ENCODE results near the gene DHRSX. TPM values are rescaled to one million over a fixed set of nuclear protein-coding genes. Genes with fewer than 3 reads are reported as not detected.

Gene DHRSX
- total RNA-seq, 6 donors from 2014 or later: 18.2 to 34.8 (median 21.2) TPM

- ATAC-seq (ENCODE audit: low FRiP score in 2 of 2) (no peak), DNase-seq (no peak)
- Histone ChIP-seq H3K4me3 (no peak overlapping the region), H3K36me3 (no peaks in the 10 kb centered on the region), H3K27ac (no peak overlapping the region), H3K9me3 (no peaks in the 10 kb centered on the region), H3K27me3 (no peaks in the 10 kb centered on the region), H3K4me1 (no peaks in the 10 kb centered on the region)
- TF ChIP-seq POLR2A (IDR thresholded peaks at IDR 0.05) (no peak), POLR2AphosphoS5 (IDR thresholded peaks at IDR 0.05) (no peak)
- 48 to 63% methylated on average over 2 of the region's 2 CpGs for WGBS, 2 donors
Measured at GRCh38 chrX:2330487-2330886, 170.3 kb downstream of the DHRSX start.

- H3K4me1 ChIP-seq: no peaks in the 10 kb centered on the region
- no peak overlapping the region for H3K27ac ChIP-seq
- TF ChIP-seq EP300 (IDR thresholded peaks at IDR 0.05) (no peak), CTCF (IDR thresholded peaks at IDR 0.05) (no peak), POLR2A (IDR thresholded peaks at IDR 0.05) (no peak), POLR2AphosphoS5 (IDR thresholded peaks at IDR 0.05) (no peak)
- ATAC-seq (ENCODE audit: low FRiP score in 2 of 2) (no peak), DNase-seq (no peak)
- H3K9me3 ChIP-seq: no peaks in the 10 kb centered on the region
- H3K4me3 ChIP-seq: no peak overlapping the region
- H3K27me3 ChIP-seq: no peaks in the 10 kb centered on the region
- H3K36me3 ChIP-seq: no peaks in the 10 kb centered on the region
- WGBS, 2 donors: 95 to 100% methylated on average over 5 of the region's 5 CpGs
Measured at GRCh38 chrX:2327423-2327822, 173.4 kb downstream of the DHRSX start.

- DNase-seq: peak in 1 of 2 donors; percentile 90
- Histone ChIP-seq H3K4me1 (peaks cover 0 to 9% (median 8%) of the 10 kb centered on the region in 4 donors), H3K9me3 (no peaks in the 10 kb centered on the region), H3K36me3 (no peaks in the 10 kb centered on the region), H3K27me3 (no peaks in the 10 kb centered on the region), H3K27ac (peak overlapping the region in 3 of 4 donors; percentile 29 to 57 (median 53)), H3K4me3 (peak overlapping the region in 2 of 4 donors; percentile 42 to 48)
- 27 to 91% methylated on average over 27 of the region's 27 CpGs for WGBS, 2 donors
- TF ChIP-seq POLR2AphosphoS5 (IDR thresholded peaks at IDR 0.05) (peak; percentile 43 to 54), POLR2A (IDR thresholded peaks at IDR 0.05) (no peak), CTCF (IDR thresholded peaks at IDR 0.05) (no peak)
- no peak for ATAC-seq (ENCODE audit: low FRiP score in 2 of 2)
Measured at GRCh38 chrX:2325076-2325784, 175.5 kb downstream of the DHRSX start.

- WGBS, 2 donors: 71 to 83% methylated on average over 8 of the region's 8 CpGs
- H3K9me3 ChIP-seq: no peaks in the 10 kb centered on the region
- DNase-seq: no peak
- no peak overlapping the region for H3K27ac ChIP-seq
- no peaks in the 10 kb centered on the region for H3K27me3 ChIP-seq
- TF ChIP-seq EP300 (IDR thresholded peaks at IDR 0.05) (no peak), POLR2AphosphoS5 (IDR thresholded peaks at IDR 0.05) (no peak), POLR2A (IDR thresholded peaks at IDR 0.05) (no peak), CTCF (IDR thresholded peaks at IDR 0.05) (no peak)
- no peak overlapping the region for H3K4me3 ChIP-seq
- no peaks in the 10 kb centered on the region for H3K36me3 ChIP-seq
- no peak for ATAC-seq (ENCODE audit: low FRiP score in 2 of 2)
- H3K4me1 ChIP-seq: peaks cover 0 to 9% (median 8%) of the 10 kb centered on the region in 4 donors
Measured at GRCh38 chrX:2324151-2324550, 176.6 kb downstream of the DHRSX start.

GRCh38 chrX:2321411-2321810, 179.4 kb downstream of the DHRSX start:
- 78 to 80% methylated on average over 7 to 9 of the region's 9 CpGs for WGBS, 2 donors
- no peak for TF ChIP-seq POLR2AphosphoS5 (IDR thresholded peaks at IDR 0.05)
- TF ChIP-seq CTCF (IDR thresholded peaks at IDR 0.05): no peak
- TF ChIP-seq POLR2A (IDR thresholded peaks at IDR 0.05): no peak
- no peak for TF ChIP-seq EP300 (IDR thresholded peaks at IDR 0.05)

More at GRCh38 chrX:2321411-2321810, 179.4 kb downstream of the DHRSX start:
- ATAC-seq (ENCODE audit: low FRiP score in 2 of 2): no peak
- peak overlapping the region in 1 of 4 donors; percentile 15 for H3K4me3 ChIP-seq
- H3K27ac ChIP-seq: peak overlapping the region; percentile 69 to 85 (median 76)
- H3K36me3 ChIP-seq: no peaks in the 10 kb centered on the region
- H3K27me3 ChIP-seq: no peaks in the 10 kb centered on the region
- no peaks in the 10 kb centered on the region for H3K9me3 ChIP-seq
- H3K4me1 ChIP-seq: peaks cover 0 to 9% (median 8%) of the 10 kb centered on the region in 4 donors
- no peak for DNase-seq

Measured in upper lobe of left lung (tissue), 6 donors.